Esophagus squamous epithelium (tissue), 4 donors: ENCODE data around the gene SPNS3.

Source experiments
- CTCF ChIP-seq, 6 experiments: fragments of 450-650 bp in 4 of 6; fragments of 200-600 bp in 2 of 6; sonication (generic) in 2 of 6; IDR thresholded peaks; one replicate each; pipeline ENCODE4 v1.5.1; 2016 to 2019; ENCODE audit warnings: antibody characterized with exemption in 6 of 6, mild to moderate bottlenecking in 4 of 6, moderate library complexity in 4 of 6
- POLR2A ChIP-seq, 4 donors: fragments of 450-650 bp; IDR thresholded peaks; one replicate each; pipeline ENCODE4 v1.6.1; 2017; ENCODE audit warnings: antibody characterized with exemption in 4 of 4, mild to moderate bottlenecking in 4 of 4, moderate library complexity in 3 of 4

- no peak for TF ChIP-seq CTCF (IDR thresholded peaks at IDR 0.05)
- TF ChIP-seq POLR2A (IDR thresholded peaks at IDR 0.05), result no peak
Measured at GRCh38 chr17:4533523-4534504, 100.1 kb downstream of the SPNS3 start.
